NCI-H1092 (cell line): ENCODE measurements around the gene C1orf74.

Experiments used
- DNase-seq: peaks from one replicate; lab custom pipeline; 2025; lab: John Stamatoyannopoulos, UW

C1orf74 gene

GRCh38 chr1:209742409-209743144 lies 41.8 kb downstream of the C1orf74 start:
- no peak for DNase-seq

- DNase-seq: no peak
Measured at GRCh38 chr1:209741889-209742288, 42.5 kb downstream of the C1orf74 start.

DNA sequence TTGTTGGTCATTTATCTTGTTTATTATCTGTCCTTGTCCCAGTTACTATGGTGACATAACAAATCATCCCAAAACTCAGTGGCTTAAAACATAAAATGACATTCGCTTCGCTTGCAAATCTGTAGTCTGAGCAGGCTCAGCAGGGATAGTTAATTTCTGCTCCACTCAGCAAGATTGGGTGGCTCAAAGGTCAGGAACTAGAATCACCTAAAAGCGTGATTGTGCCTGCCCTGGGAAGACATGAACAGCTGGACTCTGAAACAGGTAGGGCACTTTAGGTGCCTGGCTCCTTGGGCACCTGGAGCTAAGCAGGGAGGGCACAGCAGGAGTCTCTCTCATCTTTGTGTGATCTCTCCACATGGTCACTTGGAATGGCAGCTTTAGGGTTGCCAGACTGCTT lies 43.2 kb downstream of the C1orf74 start:
- no peak for DNase-seq

DNA sequence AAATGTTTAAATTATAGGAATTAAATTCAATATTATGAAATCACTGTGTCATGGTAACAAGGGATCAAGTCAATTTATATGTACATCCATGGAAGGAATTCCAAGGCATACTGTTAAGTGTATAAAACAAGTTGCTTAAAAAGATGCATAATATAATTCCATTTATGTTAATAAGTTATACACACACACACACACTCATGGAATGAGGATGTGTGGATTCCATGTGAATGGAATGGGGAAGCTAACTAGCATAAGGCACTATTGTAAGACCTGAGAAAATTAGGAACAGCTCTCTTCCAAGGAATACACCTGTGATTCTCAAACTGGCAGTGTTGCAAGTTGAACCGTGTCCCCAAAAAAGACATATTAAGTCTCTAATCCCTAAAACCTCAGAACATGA lies 46.1 kb downstream of the C1orf74 start:
- DNase-seq: no peak

- no peak for DNase-seq
Measured at GRCh38 chr1:209737118-209737505, 47.2 kb downstream of the C1orf74 start.

DNA sequence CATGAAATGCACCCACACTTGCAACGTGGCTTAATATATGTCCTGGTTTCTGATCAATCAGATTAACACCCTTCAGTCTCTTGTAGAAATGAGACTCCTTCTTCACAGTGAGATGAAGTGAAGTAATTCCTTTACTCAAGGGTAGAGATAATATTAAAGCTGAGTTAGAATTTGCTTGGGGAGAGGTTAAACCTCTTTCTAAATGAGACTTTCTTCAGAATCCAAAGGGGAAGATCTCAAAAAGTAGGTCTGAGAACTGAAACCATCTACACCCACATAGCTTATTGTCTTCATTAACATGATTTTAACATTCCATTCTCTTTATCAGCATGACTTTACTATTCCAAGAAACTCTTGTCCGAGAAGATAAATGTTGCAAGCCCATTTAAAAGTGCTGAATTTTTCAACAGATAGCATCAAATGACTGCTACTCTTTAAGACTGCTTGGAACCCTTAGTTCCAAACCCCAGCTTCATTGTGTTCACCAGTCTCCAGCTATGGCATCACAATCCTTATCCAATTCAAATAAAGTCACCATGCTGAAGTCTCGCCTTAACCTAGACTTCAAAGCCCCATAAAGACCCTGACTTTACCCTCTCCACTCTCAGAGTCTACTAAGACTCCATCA lies 47.8 kb downstream of the C1orf74 start:
- no peak for DNase-seq

GRCh38 chr1:209733409-209734192 lies 50.8 kb downstream of the C1orf74 start:
- DNase-seq: no peak

DNA sequence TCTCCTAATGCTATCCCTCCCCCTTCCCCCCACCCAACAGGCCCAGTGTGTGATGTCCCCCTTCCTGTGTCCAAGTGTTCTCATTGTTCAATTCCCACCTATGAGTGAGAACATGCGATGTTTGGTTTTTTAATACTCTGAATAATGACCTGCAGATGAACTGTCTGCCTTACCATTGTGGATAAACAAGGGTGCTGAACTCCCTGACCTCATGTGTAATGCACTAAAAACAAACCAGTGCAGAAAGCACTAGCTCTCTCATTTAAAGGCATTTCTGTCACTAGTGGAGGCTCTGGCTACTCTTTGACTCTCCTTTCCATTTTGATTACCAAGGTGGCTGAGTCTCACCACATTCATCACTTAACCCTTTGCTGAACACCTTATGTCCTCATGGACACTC lies 51.6 kb downstream of the C1orf74 start:
- DNase-seq: no peak

DNA sequence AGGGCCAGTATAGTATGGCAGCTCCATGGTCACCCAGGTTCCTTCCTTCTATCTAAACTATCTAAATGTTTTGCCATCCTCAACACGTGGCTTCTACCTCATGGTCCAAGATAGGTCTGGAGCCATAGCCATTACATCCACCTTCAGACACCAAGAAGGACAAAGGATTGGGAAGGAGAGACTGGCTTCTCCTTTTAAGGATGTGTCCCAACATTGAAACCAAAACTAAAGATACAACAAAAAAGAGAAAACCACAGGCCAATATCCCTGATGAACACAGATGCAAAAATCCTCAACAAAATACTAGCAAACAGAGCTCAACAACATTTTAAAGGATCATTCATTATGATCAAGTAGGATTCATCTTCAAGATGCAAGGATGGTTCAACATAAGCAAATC lies 54.9 kb downstream of the C1orf74 start:
- DNase-seq: no peak
